GM19043 (cell line): ENCODE measurements around the gene SLC7A10.
"Not testable (repeated sequence)": the region's sequence is repeated elsewhere in the genome, so short reads cannot be mapped to it uniquely, and the experiment has no call there.

Experiments
- ATAC-seq: cut with Tn5 transposase; IDR thresholded peaks from one replicate; pipeline ENCODE4 v1.9.1; 2021; ENCODE audit warnings: low read depth; ENCODE audit not compliant: unreplicated experiment

SLC7A10 gene

DNA sequence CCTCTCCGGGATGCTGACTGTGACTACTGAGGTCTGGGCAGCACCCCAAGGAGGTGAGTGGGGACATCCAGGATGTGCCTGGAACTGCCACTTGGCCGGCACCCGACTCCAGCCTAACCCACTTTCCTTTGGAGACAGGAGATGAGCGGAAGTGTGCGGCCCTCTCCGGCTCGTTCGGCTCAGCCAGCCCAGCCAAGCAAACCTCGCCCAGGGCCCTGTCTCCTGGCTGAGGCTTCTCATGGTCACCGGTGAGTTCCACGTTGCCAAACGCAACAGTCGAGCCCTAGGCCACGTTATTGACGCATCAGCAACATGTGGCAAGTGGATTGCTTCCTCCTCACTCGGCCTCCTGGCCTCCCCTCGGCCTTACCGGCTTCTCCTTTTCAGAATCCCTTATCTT is 5.5 kb downstream of the SLC7A10 start:
- no peak for ATAC-seq

DNA sequence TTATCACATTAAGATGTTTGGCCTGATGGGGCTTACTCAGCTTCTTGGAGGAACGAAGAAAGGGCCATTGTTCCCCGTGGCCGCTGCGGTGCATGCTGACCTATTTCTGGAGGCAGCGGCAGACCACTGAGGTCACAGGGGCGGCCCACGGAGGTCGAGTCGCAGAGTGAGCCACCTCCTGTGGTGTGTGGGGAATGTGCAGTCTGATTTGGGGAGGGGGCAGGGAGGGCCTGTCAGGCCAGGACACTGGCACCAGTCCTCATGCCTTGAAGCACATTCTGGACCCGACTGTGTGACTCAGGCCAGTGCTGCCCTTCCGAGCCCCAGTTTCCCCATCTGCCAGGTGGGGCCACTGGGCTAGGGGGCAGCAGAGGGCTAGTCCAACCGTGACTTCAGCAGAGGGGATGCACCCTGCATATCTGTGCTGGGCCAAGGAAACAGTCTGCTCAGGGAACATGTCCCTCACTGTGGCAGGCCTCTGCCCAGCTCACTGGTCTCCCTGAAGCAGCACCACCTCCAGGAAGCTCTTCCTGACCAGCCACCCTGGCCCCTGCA is 6.3 kb downstream of the SLC7A10 start:
- ATAC-seq, result no peak

GRCh38 chr19:33217881-33218280 is 7.8 kb downstream of the SLC7A10 start:
- no peak for ATAC-seq

GRCh38 chr19:33216198-33216830 is 9.3 kb downstream of the SLC7A10 start:
- no peak for ATAC-seq

DNA sequence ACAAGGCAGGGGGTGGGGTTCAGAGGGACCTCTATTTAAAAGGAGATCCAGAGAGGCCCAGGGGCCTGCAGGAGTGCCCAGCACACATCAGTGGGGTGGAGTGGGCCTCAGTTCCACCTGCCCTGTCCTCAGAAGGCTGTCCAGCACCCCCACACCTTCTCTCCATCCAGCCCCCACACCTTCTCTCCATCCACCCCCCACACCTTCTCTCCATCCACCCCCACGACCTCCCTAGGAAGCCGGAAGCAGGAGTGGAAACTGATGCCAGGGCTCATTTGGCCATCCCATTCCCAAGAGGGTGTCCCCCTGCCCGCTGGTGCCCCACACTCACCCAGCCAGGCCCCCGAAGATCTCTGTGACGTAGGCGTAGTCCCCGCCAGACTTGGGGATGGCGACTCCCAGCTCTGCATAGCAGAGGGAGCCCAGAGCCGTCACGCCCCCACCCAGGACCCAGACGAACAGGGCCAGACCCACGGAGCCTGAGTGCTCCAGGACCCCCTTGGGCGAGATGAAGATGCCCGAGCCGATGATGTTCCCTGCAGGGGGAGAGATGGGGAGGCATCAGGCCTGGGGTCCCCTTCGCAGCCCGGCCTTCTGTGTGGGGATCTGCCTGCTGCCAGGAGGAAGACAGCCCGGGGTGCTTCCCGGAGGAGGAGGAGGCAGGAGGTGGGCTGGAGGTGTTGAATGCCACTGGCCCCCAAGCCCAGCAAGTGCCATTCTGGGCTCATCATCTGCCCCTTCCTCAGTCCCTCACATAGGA is 10.0 kb downstream of the SLC7A10 start:
- no peak for ATAC-seq

GRCh38 chr19:33214596-33214995 is 11.1 kb downstream of the SLC7A10 start:
- ATAC-seq, result no peak

DNA sequence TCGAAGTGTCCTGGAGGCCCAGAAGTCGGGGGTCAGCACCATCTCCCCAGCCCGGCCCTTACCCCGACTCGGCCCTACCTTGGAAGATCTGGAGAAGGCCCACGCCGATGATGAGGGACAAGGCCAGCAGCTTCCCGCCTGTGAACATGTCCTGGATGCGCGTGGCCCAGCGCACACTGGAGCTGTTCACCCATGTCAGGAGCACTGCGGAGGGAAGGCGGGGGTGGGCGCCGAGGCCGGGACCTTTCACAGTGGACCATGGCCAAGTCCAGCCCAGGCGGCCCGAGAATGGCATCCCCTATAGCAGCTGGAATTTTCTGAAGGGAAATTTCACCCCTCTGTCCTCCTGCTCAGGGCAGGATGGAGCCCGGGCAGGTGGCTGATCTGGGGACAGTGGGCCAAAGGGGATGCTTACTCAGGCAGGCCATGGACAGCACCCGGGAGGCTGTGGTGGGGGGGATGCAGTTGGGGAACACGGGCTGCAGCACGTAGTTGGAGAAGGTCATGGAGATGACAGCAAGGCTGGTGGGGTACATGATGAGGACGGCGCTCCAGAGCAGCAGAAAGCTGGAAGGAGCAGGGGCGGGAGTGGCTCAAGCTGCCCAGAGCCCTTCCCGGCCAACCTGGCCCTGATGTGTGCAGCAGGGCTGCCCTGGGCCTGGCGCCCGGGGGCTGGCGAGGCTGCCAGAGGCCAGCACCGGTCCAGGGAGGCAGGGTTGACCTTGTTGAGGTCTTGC is 13.0 kb downstream of the SLC7A10 start:
- ATAC-seq, result no peak

DNA sequence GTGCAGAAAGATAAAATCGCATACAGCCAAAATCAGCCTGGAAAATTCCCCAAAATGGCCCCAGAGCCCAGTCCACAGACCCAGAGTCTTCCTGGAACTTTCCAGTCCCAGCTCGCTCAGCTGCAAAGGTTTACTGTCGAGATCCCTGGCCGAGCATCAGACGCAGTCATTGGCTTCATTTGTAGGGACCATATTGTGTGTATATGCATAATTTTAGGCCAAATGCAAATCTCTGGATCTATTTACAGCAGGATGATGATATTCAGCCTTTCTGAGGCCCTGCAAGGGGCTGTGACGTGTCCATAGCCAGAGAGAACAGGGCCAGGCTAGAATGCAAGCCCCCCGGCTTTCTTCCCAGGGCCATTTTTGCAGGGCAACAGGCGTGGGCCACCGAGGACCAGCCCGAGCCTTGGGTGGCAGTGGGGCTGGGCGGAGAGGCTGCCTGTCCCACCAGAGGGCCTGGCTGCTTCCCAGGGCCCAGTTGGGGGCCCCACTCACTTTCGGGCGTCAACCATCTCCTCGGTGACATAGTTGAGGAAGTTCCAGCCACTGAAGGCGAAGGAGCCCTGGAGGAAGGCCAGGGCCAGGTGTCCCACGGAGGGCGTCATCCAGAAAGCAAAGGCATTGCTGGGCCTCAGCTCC is 13.7 kb downstream of the SLC7A10 start:
- ATAC-seq, result no peak

DNA sequence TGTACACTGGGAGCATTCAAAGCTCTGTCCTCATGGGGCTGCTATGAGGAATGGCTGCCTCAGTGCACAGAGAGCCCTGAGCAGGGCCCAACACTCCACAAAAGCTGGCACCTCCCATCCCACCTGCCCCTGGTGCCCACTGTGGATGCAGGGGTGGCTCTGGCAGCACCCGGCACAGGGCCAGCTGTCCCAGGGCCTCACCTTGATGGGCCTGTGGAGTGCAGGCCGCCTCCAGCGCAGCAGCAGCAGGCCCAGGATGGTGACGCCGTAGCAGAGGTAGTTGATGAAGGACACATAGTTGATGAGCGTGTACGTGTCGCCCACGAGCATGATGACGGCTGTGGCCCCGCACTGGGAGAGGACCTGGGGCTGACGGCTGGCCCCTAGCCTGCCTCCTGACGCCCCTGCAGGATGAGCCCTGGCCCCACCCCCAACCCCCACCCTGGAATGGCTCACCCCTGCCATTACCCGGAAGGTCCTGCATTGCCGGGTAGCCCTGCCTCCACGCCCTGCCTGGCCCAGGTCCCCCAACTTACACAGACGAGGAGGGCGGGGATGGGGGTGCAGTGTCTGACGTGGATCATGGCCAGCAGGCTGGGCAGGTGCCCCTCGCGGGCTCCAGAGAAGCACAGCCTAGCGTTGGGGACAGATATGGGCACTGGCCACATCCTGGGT is 15.2 kb downstream of the SLC7A10 start:
- ATAC-seq, result no peak

- ATAC-seq, result not testable (repeated sequence)
Observed at GRCh38 chr19:33209850-33210230, 15.8 kb downstream of the SLC7A10 start.

- no peak for ATAC-seq
Observed at GRCh38 chr19:33208904-33209849, 16.5 kb downstream of the SLC7A10 start.

DNA sequence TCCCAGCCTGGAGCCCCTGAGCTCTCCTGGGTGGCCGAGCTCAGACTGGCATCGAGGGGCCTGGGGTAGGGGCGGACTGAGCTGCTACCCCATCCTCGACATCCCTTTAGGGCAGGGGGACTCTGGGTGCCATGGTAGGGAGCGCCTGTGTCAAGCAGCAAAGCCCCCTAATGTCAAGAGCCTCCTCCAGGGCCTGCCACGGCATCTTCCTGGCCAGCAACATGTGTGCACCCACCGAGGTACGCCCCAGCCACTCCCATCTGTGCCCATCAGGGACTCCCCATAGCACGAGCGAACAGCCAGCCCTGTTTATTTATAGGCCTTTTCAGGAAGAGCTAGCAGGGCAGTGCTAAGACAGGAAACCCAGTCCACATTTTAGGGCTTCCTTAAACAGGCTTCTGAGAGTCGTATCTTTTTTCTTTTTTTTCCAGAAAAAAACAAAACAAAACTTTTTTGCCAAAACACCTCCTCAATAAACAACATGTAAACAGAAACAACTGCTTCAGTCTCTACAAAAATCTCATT is 17.2 kb downstream of the SLC7A10 start:
- ATAC-seq, result no peak

GRCh38 chr19:33207903-33208302 is 17.7 kb downstream of the SLC7A10 start:
- ATAC-seq, result no peak

DNA sequence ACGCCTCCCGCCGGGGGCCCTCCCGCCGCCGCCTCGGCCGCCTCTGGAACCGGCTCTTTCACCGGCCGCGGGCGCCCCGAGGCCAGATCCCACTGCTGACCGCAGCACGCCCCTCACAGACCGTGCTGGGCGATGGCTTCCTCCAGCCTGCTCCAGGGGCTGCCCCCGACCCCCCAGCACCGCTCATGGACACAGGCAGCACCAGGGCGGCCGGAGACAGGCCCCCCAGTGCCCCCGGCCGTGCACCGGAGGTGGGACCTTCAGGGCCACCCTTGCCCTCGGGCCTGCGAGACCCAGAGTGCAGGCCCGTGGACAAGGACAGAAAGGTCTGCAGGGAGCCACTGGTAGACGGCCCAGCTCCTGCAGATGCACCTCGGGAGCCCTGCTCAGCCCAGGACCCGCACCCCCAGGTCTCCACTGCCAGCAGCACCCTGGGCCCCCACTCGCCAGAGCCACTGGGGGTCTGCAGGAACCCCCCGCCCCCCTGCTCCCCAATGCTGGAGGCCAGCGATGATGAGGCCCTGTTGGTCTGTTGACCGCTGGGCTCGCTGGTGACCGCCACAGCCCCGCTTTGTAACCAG is 18.5 kb downstream of the SLC7A10 start:
- ATAC-seq, result no peak

DNA sequence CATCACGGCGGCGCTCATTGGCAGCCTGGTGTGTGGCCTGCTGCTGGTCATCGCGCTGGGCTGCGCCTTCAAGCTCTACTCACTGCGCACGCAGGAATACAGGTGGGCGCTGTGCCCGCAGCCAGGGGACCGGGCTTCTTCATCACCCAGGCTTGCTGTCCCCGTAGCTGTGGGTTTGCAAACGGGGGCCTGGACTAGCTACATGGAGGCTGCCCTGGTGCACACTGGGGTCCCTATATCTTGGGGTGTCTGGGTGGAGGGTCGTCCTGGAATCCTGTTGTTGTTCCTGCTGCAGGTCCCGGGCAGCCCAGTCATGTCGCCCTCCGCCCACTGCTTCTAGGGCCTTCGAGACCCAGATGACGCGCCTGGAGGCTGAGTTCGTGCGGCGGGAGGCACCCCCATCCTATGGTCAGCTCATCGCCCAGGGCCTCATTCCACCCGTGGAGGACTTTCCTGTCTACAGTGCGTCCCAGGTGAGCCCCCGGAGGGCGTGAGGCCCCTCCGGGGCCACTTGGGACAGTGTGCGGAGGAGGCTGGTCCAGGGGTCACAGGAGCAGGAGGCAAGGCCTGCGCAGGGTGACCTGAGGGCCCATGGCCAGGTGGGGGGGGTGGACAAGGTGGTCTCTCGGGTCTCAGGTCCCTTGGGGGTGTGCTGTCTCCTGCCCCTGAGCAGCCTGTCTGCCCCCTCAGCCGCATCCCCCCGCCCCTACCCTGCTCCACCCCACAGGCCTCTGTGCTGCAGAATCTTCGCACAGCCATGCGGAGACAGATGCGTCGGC is 19.2 kb downstream of the SLC7A10 start:
- no peak for ATAC-seq

- no peak for ATAC-seq
Observed at GRCh38 chr19:33205531-33206260, 20.0 kb downstream of the SLC7A10 start.

GRCh38 chr19:33205110-33205509 is 20.5 kb downstream of the SLC7A10 start:
- no peak for ATAC-seq
